GM21786 (cell line): Measurements from ENCODE around the gene NR3C2.

Source experiments
- ATAC-seq: cut with Tn5 transposase; IDR thresholded peaks from one replicate; pipeline ENCODE4 v1.9.1; 2021; ENCODE audit not compliant: unreplicated experiment

The NR3C2 gene

DNA sequence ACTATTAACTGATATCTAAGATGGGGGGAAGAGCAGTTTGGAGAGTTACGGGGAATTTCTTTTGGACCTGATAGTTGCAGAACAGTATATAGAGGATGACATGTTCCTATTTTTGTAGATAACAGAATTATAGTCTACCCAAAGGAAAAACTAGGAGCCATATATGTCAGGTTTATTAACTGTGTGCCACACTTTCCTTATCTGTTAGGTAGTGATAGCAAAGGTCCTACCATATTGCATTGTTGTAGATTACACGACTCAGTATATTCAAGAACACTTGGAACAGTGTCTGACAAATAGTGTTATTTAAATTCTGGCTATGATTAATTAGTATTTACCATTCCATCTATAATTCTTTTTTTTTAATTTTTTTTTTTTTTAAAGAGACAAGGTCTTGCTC, 175.3 kb downstream of the NR3C2 start:
- ATAC-seq = no peak

- no peak for ATAC-seq
Observed at GRCh38 chr4:148266240-148266639, 176.0 kb downstream of the NR3C2 start.

DNA sequence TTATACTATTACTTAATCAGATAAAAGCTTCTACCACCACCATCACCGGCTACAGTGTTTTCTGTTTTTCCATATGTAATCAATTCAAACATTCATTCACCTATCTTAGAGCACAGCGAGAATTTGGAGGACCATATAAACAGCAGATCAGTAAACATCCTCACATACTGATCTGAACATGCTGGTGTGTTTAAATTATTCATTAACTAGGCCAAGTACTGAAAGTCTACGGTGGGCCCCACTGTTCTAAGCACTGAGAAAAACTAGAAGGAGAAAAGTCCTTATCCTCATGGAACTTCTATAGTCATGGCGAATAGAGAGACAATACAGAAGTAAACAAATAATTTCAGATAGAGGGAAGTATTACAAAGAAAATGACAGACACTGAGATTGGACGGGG, 176.6 kb downstream of the NR3C2 start:
- ATAC-seq = no peak

GRCh38 chr4:148263802-148264201, 178.4 kb downstream of the NR3C2 start:
- no peak for ATAC-seq

GRCh38 chr4:148263127-148263526, 179.1 kb downstream of the NR3C2 start:
- no peak for ATAC-seq

DNA sequence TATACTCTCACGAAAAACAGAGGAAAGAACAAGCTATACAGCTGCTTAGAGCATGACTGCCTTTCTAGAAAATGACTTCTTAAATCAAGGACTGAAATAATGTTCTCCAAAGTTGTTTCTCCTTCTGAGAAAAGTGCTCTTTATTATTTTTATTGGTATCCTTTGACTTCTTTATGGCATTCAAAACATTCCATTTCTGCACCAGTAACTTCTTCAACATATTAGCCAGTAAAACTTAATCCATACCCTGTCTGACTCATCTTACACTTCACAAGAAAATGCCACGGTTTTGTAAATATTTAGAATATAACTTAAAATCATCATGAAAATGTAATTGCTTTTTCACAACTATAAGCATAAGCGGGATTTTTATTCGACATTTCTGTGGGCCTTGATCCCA, 180.4 kb downstream of the NR3C2 start:
- no peak for ATAC-seq

GRCh38 chr4:148259841-148260240, 182.4 kb downstream of the NR3C2 start:
- ATAC-seq = no peak

- ATAC-seq = no peak
Observed at GRCh38 chr4:148258535-148258934, 183.7 kb downstream of the NR3C2 start.

- no peak for ATAC-seq
Observed at GRCh38 chr4:148255344-148255720, 186.9 kb downstream of the NR3C2 start.

DNA sequence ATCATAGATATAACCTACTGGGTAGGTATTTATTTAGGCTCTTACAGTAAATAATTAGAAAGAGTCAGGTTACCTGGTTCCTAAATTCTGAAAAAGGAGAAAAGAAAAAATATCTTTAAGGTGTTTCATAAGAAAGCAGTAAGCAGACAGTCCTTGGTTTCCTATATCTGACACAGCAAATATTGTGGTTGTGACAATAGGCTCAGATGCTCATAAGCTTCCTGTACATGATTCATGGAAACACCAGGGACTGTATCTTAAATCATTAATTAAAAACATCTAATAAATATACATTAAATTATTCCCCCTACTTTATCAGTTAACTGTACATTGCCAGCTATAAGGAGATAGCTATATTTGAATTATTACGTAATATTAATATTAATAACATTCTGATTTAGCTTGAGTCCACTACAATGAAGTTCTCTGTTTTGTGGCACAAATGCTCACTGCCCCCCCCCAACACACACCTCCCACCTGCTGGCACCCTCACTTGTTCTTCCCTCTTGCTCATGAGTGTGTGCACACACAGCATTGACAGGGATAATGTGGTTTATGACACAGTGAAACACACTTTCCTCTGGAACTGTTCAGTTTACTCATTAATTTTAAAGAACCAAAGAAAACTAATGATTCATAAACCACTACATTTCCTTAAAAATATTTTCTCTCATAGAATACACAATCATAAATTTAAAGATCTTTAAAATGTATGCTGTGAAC, 187.4 kb downstream of the NR3C2 start:
- ATAC-seq = no peak

- no peak for ATAC-seq
Observed at GRCh38 chr4:148253768-148254167, 188.4 kb downstream of the NR3C2 start.

GRCh38 chr4:148248824-148249223, 193.4 kb downstream of the NR3C2 start:
- ATAC-seq = no peak

DNA sequence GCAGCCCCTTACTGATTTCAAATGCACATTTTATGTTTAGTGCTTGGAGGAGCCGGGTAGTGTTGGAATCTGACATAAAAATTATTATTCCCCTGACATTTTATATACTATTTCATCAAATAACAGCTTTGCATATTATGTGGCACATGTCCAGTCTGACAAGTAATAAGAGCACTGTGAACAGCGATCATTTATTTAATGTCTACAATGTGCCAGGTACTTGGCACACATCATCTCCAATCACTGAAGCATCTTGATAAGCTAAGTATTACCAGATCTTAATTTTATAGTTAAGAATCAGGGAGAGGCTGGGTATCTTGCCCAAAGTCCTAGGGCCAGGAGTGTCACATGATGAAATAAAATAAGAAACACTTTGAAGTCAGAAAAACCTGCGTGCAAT, 197.2 kb downstream of the NR3C2 start:
- ATAC-seq = no peak

GRCh38 chr4:148243837-148244236, 198.4 kb downstream of the NR3C2 start:
- ATAC-seq = no peak

- no peak for ATAC-seq
Observed at GRCh38 chr4:148240241-148240640, 202.0 kb downstream of the NR3C2 start.

GRCh38 chr4:148239494-148239985, 202.7 kb downstream of the NR3C2 start:
- no peak for ATAC-seq

DNA sequence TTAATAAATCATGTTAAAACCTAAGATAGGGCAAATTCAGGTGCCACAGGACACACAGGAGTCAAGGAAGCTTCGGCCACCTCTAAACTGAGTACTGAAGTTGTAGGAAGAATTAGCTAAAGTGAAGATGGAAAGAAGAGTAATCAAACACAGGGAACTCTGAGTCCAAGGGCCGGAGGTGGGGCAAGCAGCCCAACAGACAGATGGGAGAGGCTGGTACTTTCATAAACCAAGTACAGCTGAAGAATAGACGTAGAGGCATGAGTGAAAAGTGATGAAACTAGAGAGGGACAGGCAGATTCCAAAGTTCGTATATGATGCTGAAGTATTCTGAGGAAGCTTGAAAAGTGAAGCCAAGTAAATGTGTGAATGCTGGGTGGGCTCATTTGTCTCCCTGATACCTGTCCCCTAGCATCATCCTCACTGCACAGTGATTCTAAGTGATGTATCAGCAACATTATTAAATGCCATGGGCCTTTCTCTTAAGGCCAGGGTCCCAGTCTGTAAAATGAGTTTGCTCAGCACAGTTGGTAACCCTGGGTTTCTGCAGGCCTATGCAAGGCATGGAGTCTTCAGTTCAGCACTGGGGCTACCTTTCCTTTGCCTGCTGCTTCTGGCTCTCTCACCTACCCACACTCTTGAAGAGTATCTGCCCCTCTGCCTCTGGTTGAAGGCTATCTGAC, 203.3 kb downstream of the NR3C2 start:
- ATAC-seq = no peak

DNA sequence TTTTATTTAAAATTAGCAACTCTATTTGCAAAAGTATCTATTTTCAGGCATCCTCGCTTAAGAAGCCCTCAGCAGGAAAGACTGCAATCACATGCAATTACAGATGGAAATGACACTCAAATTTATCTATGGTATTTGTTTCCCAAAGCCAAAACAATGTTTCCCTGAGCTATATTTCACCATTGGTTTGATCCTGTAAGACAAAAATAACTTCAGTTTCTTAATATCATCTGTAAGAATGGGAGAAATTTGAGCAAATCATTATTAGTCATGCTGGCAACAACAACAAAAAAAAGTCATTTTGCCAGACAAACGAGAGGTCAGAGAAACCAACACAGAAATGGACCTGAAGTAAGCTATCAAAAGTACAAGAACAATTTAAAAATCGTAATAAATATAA, 204.1 kb downstream of the NR3C2 start:
- ATAC-seq = no peak

DNA sequence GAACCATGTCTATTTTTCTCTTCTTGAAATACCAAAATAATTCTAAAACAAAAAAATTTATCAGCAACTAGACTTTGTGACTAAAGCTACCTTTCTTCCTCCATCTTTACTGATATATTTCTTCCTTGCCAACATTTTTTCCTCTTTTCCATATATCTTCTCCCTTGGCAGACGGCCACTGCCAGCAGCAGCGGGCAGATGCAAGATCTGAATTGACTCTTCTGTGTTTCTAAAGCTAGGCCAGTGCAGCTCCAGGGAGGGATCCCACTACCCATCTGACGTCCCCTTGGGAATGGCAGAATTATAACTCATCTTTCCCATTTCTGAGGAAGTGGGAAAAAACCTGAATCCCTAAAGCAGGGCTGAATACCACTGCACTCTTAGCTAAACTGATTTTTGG, 206.4 kb downstream of the NR3C2 start:
- no peak for ATAC-seq

DNA sequence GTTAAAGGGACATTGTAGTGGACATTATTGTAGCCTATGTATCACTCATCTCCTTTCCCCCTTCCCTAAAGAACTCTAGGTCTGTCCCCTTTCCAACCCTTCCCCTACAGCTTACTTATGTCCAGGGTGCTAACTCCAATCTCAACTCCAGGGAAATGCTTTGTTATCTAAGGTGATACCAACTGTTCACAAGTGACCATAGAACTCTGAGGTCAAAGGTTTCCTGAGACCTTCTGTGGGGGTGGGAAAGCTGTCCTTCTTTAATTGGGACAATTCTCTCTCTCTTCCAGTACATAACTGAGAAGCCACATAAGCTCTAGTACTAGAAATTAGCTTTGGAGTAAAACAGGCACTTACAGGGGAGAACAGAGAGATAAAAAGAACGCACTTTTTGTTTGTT, 212.4 kb downstream of the NR3C2 start:
- no peak for ATAC-seq

DNA sequence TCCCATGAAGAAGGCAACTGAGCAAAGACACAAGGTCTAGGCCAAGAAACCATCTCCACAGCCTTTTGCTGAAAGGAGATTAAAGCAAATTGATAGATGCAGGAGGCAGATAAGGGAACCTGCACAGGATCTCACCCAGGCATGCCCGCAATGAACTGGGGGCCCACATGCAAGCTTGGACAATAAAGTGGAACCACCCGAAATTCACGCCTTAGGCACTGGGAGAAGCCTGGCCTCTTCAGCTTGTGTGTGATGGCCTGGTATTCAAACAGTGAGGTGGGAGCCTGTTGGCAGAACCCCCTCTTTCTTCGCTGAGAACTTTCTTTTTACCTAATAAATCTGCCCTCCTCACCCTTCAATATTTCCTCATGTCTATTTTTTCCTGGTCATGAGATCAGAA, 213.2 kb downstream of the NR3C2 start:
- no peak for ATAC-seq

DNA sequence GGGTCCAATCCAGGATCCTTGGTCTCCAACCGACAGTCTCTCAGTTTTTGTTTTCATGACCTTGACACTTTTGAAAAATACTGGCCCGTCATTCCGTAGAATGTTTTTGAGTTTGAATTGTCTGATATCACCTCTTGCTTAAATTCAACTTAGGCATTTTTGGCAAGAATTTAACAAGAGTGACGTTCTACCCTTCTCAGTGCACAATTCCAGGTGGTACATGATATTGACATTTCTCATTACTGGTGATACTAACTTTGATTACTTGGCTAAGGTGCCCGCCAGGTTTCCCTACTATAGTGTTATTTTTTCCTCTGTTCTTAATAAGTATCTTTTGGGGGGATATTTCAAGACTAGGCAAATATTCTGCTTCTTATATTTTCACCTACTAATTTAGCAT, 215.1 kb downstream of the NR3C2 start:
- ATAC-seq = no peak

- ATAC-seq = no peak
Observed at GRCh38 chr4:148226341-148226740, 215.9 kb downstream of the NR3C2 start.
